Fibroblast of villous mesenchyme (primary cell): ENCODE measurements around the gene OSR1. TPM values are rescaled to one million over a fixed set of nuclear protein-coding genes. Genes with fewer than 3 reads are reported as not detected.
"Not testable (repeated sequence)": the region's sequence is repeated elsewhere in the genome, so short reads cannot be mapped to it uniquely, and the experiment has no call there.

Source experiments
- DNase-seq: peaks from one replicate; pipeline ENCODE4 v3.0.0-alpha.2; 2010; ENCODE audit warnings: low read depth
- H3K4me3 ChIP-seq: 2 replicates; pipeline ENCODE4 v1.5.1; 2011; ENCODE audit warnings: low read depth, mild to moderate bottlenecking, low read length
- CTCF ChIP-seq: IDR thresholded peaks from 2 replicates; pipeline ENCODE4 v1.5.1; 2012; ENCODE audit warnings: low read depth, mild to moderate bottlenecking, low read length; ENCODE audit not compliant: insufficient read depth
- total RNA-seq: library from RNA; depleted of rRNA; stranded (reverse); fragments of >200 nt; gene quantifications from 2 replicates; pipeline ENCODE4 v1.2.3, GENCODE V29; 2012

OSR1 gene
- total RNA-seq, result 2.2 and 4.5 TPM in 2 replicates

GRCh38 chr2:19358242-19359020, at the start of gene OSR1:
Gene OSR1, minus strand, starts transcription at chr2:19358623. Its CDS starts 4,818 bp downstream, at chr2:19353805.
- DNase-seq, result peak; percentile 54
- TF ChIP-seq CTCF, result no peak
- peak within 1 kb of the TSS; percentile 70 for H3K4me3 ChIP-seq

- DNase-seq, result no peak
- H3K4me3 ChIP-seq, result no peak overlapping the region
- TF ChIP-seq CTCF, result no peak
Measured at GRCh38 chr2:19403785-19404184, 45.4 kb upstream of the OSR1 start.

- no peak for TF ChIP-seq CTCF
- no peak for DNase-seq
- no peak overlapping the region for H3K4me3 ChIP-seq
Measured at GRCh38 chr2:19392191-19392590, 33.8 kb upstream of the OSR1 start.

- H3K4me3 ChIP-seq, result not testable (repeated sequence)
Measured at GRCh38 chr2:19389469-19389868, 31.0 kb upstream of the OSR1 start.

GRCh38 chr2:19380532-19380931, 22.1 kb upstream of the OSR1 start:
- no peak overlapping the region for H3K4me3 ChIP-seq
- TF ChIP-seq CTCF, result no peak
- DNase-seq, result no peak

More at GRCh38 chr2:19389469-19389868, 31.0 kb upstream of the OSR1 start:
- not testable (repeated sequence) for DNase-seq

GRCh38 chr2:19378939-19379338, 20.5 kb upstream of the OSR1 start:
- no peak overlapping the region for H3K4me3 ChIP-seq
- no peak for DNase-seq
- TF ChIP-seq CTCF, result no peak

GRCh38 chr2:19377717-19378116, 19.3 kb upstream of the OSR1 start:
- TF ChIP-seq CTCF, result peak; percentile 29

More at GRCh38 chr2:19377717-19378116, 19.3 kb upstream of the OSR1 start:
- H3K4me3 ChIP-seq, result no peak overlapping the region
- no peak for DNase-seq
